ENCODE data around the gene PITX2.

GRCh38 chr4:110617075-110617640 is 5.7 kb downstream of the PITX2 start:
- TF ChIP-seq, protein P1, sequence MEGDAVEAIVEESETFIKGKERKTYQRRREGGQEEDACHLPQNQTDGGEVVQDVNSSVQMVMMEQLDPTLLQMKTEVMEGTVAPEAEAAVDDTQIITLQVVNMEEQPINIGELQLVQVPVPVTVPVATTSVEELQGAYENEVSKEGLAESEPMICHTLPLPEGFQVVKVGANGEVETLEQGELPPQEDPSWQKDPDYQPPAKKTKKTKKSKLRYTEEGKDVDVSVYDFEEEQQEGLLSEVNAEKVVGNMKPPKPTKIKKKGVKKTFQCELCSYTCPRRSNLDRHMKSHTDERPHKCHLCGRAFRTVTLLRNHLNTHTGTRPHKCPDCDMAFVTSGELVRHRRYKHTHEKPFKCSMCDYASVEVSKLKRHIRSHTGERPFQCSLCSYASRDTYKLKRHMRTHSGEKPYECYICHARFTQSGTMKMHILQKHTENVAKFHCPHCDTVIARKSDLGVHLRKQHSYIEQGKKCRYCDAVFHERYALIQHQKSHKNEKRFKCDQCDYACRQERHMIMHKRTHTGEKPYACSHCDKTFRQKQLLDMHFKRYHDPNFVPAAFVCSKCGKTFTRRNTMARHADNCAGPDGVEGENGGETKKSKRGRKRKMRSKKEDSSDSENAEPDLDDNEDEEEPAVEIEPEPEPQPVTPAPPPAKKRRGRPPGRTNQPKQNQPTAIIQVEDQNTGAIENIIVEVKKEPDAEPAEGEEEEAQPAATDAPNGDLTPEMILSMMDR (IDR thresholded peaks at IDR 0.05; ENCODE audit: poor library complexity, severe bottlenecking) = no peak
- TF ChIP-seq, protein P2, sequence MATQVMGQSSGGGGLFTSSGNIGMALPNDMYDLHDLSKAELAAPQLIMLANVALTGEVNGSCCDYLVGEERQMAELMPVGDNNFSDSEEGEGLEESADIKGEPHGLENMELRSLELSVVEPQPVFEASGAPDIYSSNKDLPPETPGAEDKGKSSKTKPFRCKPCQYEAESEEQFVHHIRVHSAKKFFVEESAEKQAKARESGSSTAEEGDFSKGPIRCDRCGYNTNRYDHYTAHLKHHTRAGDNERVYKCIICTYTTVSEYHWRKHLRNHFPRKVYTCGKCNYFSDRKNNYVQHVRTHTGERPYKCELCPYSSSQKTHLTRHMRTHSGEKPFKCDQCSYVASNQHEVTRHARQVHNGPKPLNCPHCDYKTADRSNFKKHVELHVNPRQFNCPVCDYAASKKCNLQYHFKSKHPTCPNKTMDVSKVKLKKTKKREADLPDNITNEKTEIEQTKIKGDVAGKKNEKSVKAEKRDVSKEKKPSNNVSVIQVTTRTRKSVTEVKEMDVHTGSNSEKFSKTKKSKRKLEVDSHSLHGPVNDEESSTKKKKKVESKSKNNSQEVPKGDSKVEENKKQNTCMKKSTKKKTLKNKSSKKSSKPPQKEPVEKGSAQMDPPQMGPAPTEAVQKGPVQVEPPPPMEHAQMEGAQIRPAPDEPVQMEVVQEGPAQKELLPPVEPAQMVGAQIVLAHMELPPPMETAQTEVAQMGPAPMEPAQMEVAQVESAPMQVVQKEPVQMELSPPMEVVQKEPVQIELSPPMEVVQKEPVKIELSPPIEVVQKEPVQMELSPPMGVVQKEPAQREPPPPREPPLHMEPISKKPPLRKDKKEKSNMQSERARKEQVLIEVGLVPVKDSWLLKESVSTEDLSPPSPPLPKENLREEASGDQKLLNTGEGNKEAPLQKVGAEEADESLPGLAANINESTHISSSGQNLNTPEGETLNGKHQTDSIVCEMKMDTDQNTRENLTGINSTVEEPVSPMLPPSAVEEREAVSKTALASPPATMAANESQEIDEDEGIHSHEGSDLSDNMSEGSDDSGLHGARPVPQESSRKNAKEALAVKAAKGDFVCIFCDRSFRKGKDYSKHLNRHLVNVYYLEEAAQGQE (IDR thresholded peaks at IDR 0.05; ENCODE audit: borderline replicate concordance) = no peak
- TF ChIP-seq EZH2 (IDR thresholded peaks at IDR 0.05; ENCODE audit: borderline replicate concordance, insufficient read depth, low read length, poor library complexity, severe bottlenecking) (no peak), TAF1 (IDR thresholded peaks at IDR 0.05; ENCODE audit: low read depth) (no peak), EP300 (conservative IDR thresholded peaks at IDR 0.05; ENCODE audit: poor library complexity, severe bottlenecking) (no peak), RAD21 (conservative IDR thresholded peaks at IDR 0.05) (no peak), POLR2AphosphoS5 (IDR thresholded peaks at IDR 0.05) (no peak)
